Tibial nerve (tissue), 4 donors: Measurements from ENCODE around the gene PTPRC. TPM values are rescaled to one million over a fixed set of nuclear protein-coding genes. Genes with fewer than 3 reads are reported as not detected.

Source experiments
- DNase-seq, 2 donors: peaks; one replicate each; pipeline ENCODE4 v3.0.0-alpha.2; 2019; ENCODE audit warnings: low spot score in 2 of 2
- H3K27ac ChIP-seq, 4 donors: fragments of 200-600 bp; sonication (generic) in 3 of 4; one replicate each; pipeline ENCODE4 v1.5.1; 2017 to 2019; ENCODE audit warnings: mild to moderate bottlenecking in 1 of 4
- H3K27me3 ChIP-seq, 2 donors: fragments of 200-600 bp; sonication (generic) in 1 of 2; one replicate each; pipeline versions ENCODE4 v1.5.1 to v1.6.0; 2017 to 2019
- H3K36me3 ChIP-seq, 3 donors: fragments of 200-600 bp; sonication (generic); one replicate each; pipeline ENCODE4 v1.5.1; 2018 to 2019
- H3K4me1 ChIP-seq, 4 donors: fragments of 200-600 bp; sonication (generic) in 3 of 4; one replicate each; pipeline ENCODE4 v1.5.1; 2017 to 2019
- H3K4me3 ChIP-seq, 4 donors: fragments of 200-600 bp; sonication (generic) in 3 of 4; one replicate each; pipeline ENCODE4 v1.5.1; 2017 to 2019; ENCODE audit warnings: mild to moderate bottlenecking in 1 of 4, moderate library complexity in 1 of 4
- H3K9me3 ChIP-seq, 4 donors: fragments of 200-600 bp; sonication (generic) in 3 of 4; one replicate each; pipeline ENCODE4 v1.5.1; 2017 to 2019
- CTCF ChIP-seq, 5 experiments: fragments of 200-600 bp in 3 of 5; fragments of 450-650 bp in 2 of 5; sonication (generic) in 3 of 5; IDR thresholded peaks; one replicate each; pipeline ENCODE4 v1.5.1; 2016 to 2019; ENCODE audit warnings: antibody characterized with exemption in 5 of 5, mild to moderate bottlenecking in 3 of 5, moderate library complexity in 2 of 5
- EP300 ChIP-seq, 2 donors: sonication (generic); formaldehyde crosslinking; IDR thresholded peaks; one replicate each; pipeline ENCODE4 v1.6.1; 2017; ENCODE audit warnings: antibody characterized with exemption in 2 of 2, mild to moderate bottlenecking in 1 of 2
- POLR2A ChIP-seq, 2 donors: fragments of 450-650 bp; IDR thresholded peaks; one replicate each; pipeline ENCODE4 v1.6.1; 2017; ENCODE audit warnings: antibody characterized with exemption in 2 of 2, mild to moderate bottlenecking in 2 of 2, moderate library complexity in 2 of 2
- WGBS, 2 donors: methylation state at CpG; one replicate each; pipeline ENCODE4 v1.1.5; 2018; 5-methylcytosine and 5-hydroxymethylcytosine counted together
- total RNA-seq, 4 donors: library from RNA; depleted of rRNA; stranded (reverse); fragments of >200 nt; gene quantifications; one replicate each; pipeline ENCODE4 v1.1.0, GENCODE V29; 2016

Gene PTPRC
- total RNA-seq, 4 donors from 2014 or later: 10.3 to 16.5 (median 13.6) TPM

GRCh38 chr1:198620951-198621824 lies 17.7 kb upstream of the PTPRC start:
- H3K9me3 ChIP-seq: no peaks in the 10 kb centered on the region
- H3K27ac ChIP-seq: peak overlapping the region in 1 of 4 donors; percentile 65
- peak overlapping the region in 1 of 4 donors; percentile 2 for H3K4me3 ChIP-seq
- no peaks in the 10 kb centered on the region for H3K36me3 ChIP-seq
- DNase-seq: no peak
- TF ChIP-seq CTCF (IDR thresholded peaks at IDR 0.05) (no peak), EP300 (IDR thresholded peaks at IDR 0.05) (no peak), POLR2A (IDR thresholded peaks at IDR 0.05) (no peak)
- 81 to 85% methylated on average over 10 of the region's 10 CpGs for WGBS, 2 donors
- no peaks in the 10 kb centered on the region for H3K27me3 ChIP-seq
- H3K4me1 ChIP-seq: peaks cover 0 to 6% (median 0%) of the 10 kb centered on the region in 4 donors

- Histone ChIP-seq H3K4me3 (no peak overlapping the region), H3K9me3 (no peaks in the 10 kb centered on the region), H3K27me3 (no peaks in the 10 kb centered on the region), H3K27ac (peak overlapping the region in 1 of 4 donors; percentile 65), H3K36me3 (no peaks in the 10 kb centered on the region), H3K4me1 (peaks cover 0 to 6% (median 0%) of the 10 kb centered on the region in 4 donors)
- no peak for TF ChIP-seq EP300 (IDR thresholded peaks at IDR 0.05)
- TF ChIP-seq CTCF (IDR thresholded peaks at IDR 0.05): no peak
- no peak for TF ChIP-seq POLR2A (IDR thresholded peaks at IDR 0.05)
- 75 to 86% methylated on average over 1 of the region's 1 CpG for WGBS, 2 donors
- no peak for DNase-seq
Observed at GRCh38 chr1:198622001-198622400, 16.8 kb upstream of the PTPRC start.

GRCh38 chr1:198623752-198624647 lies 14.8 kb upstream of the PTPRC start:
- TF ChIP-seq CTCF (IDR thresholded peaks at IDR 0.05) (no peak), EP300 (IDR thresholded peaks at IDR 0.05) (no peak), POLR2A (IDR thresholded peaks at IDR 0.05) (no peak)
- H3K4me3 ChIP-seq: no peak overlapping the region
- H3K27ac ChIP-seq: no peak overlapping the region
- no peaks in the 10 kb centered on the region for H3K9me3 ChIP-seq
- H3K36me3 ChIP-seq: no peaks in the 10 kb centered on the region
- H3K27me3 ChIP-seq: no peaks in the 10 kb centered on the region
- WGBS, 2 donors: 59 to 63% methylated on average over 4 of the region's 4 CpGs
- H3K4me1 ChIP-seq: peaks cover 0 to 6% (median 0%) of the 10 kb centered on the region in 4 donors
- DNase-seq: no peak

GRCh38 chr1:198624648-198624980 lies 14.2 kb upstream of the PTPRC start:
- no peak for TF ChIP-seq CTCF (IDR thresholded peaks at IDR 0.05)
- TF ChIP-seq POLR2A (IDR thresholded peaks at IDR 0.05): no peak
- TF ChIP-seq EP300 (IDR thresholded peaks at IDR 0.05): no peak
- no peaks in the 10 kb centered on the region for H3K36me3 ChIP-seq
- WGBS, 2 donors: 82 to 90% methylated on average over 1 of the region's 1 CpG
- peaks cover 0 to 6% (median 0%) of the 10 kb centered on the region in 4 donors for H3K4me1 ChIP-seq
- H3K9me3 ChIP-seq: no peaks in the 10 kb centered on the region
- no peaks in the 10 kb centered on the region for H3K27me3 ChIP-seq
- no peak for DNase-seq
- H3K4me3 ChIP-seq: no peak overlapping the region
- H3K27ac ChIP-seq: no peak overlapping the region
